B cell (primary cell): Measurements from ENCODE around the gene CACNA2D3. TPM values are rescaled to one million over a fixed set of nuclear protein-coding genes. Genes with fewer than 3 reads are reported as not detected.
"Not testable (repeated sequence)": the region's sequence is repeated elsewhere in the genome, so short reads cannot be mapped to it uniquely, and the experiment has no call there.

Experiments used
- ATAC-seq: fragments of 200-7000 bp; cut with Tn5 transposase; one replicate; pipeline ENCODE4 v1.10.0; 2021; ENCODE audit warnings: low read depth, mild to moderate bottlenecking, moderate number of reproducible peaks, moderate library complexity
- CTCF ChIA-PET: fragments of 350-600 bp; sonication (Branson Sonifier 250); formaldehyde crosslinking; loops from one replicate; lab custom pipeline; 2021; ENCODE audit warnings: antibody characterized with exemption, inconsistent platforms; lab: Charles Lee
- POLR2A ChIA-PET: fragments of 350-600 bp; sonication (Branson Sonifier 250); formaldehyde crosslinking; loops from one replicate; lab custom pipeline; 2021; ENCODE audit warnings: antibody characterized with exemption; lab: Charles Lee
- DNase-seq: peaks from one replicate; pipeline ENCODE4 v3.0.0; 2013
- H2AFZ ChIP-seq: 2 replicates; pipeline ENCODE4 v1.6.1; 2012; ENCODE audit warnings: mild to moderate bottlenecking, low read depth, low read length; ENCODE audit not compliant: insufficient read depth, poor library complexity, severe bottlenecking
- H3K27ac ChIP-seq, 2 donors: 1 replicate in 1 of 2; 2 replicates in 1 of 2; pipeline ENCODE4 v1.5.1; 2012 to 2013; ENCODE audit warnings: low read length in 2 of 2, mild to moderate bottlenecking in 2 of 2, moderate library complexity in 1 of 2
- H3K27me3 ChIP-seq, 4 experiments: fragments of 200-600 bp in 1 of 4; sonication (generic) in 1 of 4; replicated peaks in 1 of 4; 1 replicate in 2 of 4; 2 replicates in 2 of 4; pipeline versions ENCODE4 v1.6.1 to v1.7.0; 2013 to 2016; ENCODE audit warnings: low read length in 3 of 4, mild to moderate bottlenecking in 2 of 4, mixed read lengths in 1 of 4, moderate library complexity in 1 of 4; ENCODE audit not compliant: insufficient read depth in 4 of 4, control insufficient read depth in 3 of 4; ENCODE audit errors: control extremely low read depth in 1 of 4
- H3K36me3 ChIP-seq, 2 experiments: replicated peaks in 1 of 2; 1 replicate in 1 of 2; 2 replicates in 1 of 2; pipeline versions ENCODE4 v1.6.1 to v1.7.1; 2013; ENCODE audit warnings: low read length in 1 of 2; ENCODE audit not compliant: insufficient read depth in 2 of 2, control insufficient read depth in 1 of 2; ENCODE audit errors: control extremely low read depth in 1 of 2, extremely low read depth in 1 of 2
- H3K4me1 ChIP-seq, 2 donors: fragments of 200-600 bp in 1 of 2; sonication (generic) in 1 of 2; 1 replicate in 1 of 2; 2 replicates in 1 of 2; pipeline versions ENCODE4 v1.5.1 to v1.6.1; 2013 to 2017; ENCODE audit warnings: low read length in 2 of 2; ENCODE audit not compliant: control insufficient read depth in 2 of 2, insufficient read depth in 2 of 2
- H3K4me2 ChIP-seq: replicated peaks from 2 replicates; pipeline ENCODE3; 2012; ENCODE audit warnings: mild to moderate bottlenecking, low read depth, low read length; ENCODE audit not compliant: poor library complexity, severe bottlenecking
- H3K4me3 ChIP-seq, 5 experiments: fragments of 200-600 bp in 1 of 5; sonication (generic) in 1 of 5; 1 replicate in 3 of 5; 2 replicates in 2 of 5; pipeline versions ENCODE4 v1.5.1 to v1.7.0; 2011 to 2016; ENCODE audit warnings: low read length in 4 of 5, mild to moderate bottlenecking in 4 of 5, low read depth in 2 of 5, control low read depth in 1 of 5, moderate library complexity in 1 of 5; ENCODE audit not compliant: insufficient read depth in 1 of 5; ENCODE audit errors: control extremely low read depth in 1 of 5, extremely low read depth in 1 of 5
- H3K79me2 ChIP-seq: fragments of 200-600 bp; sonication (generic); one replicate; pipeline ENCODE4 v1.6.0; 2016; ENCODE audit warnings: low read length; ENCODE audit not compliant: control insufficient read depth, insufficient read depth
- H3K9ac ChIP-seq: fragments of 200-600 bp; sonication (generic); 2 replicates; pipeline ENCODE4 v1.6.1; 2017; ENCODE audit warnings: mild to moderate bottlenecking, low read length, moderate library complexity
- H3K9me3 ChIP-seq, 3 donors: one replicate each; pipeline versions ENCODE4 v1.6.1 to v1.7.1; 2013; ENCODE audit warnings: low read length in 2 of 3; ENCODE audit not compliant: control insufficient read depth in 2 of 3, insufficient read depth in 1 of 3; ENCODE audit errors: control extremely low read depth in 1 of 3
- H4K20me1 ChIP-seq: 2 replicates; pipeline ENCODE4 v1.6.0; 2012; ENCODE audit warnings: mild to moderate bottlenecking, low read length; ENCODE audit not compliant: insufficient read depth, control insufficient read depth, poor library complexity, severe bottlenecking
- H3K27ac Mint-ChIP-seq: one replicate; pipeline ENCODE4 v1.8.0; 2021; ENCODE audit warnings: mixed read lengths
- H3K27me3 Mint-ChIP-seq: one replicate; pipeline ENCODE4 v1.8.0; 2021; ENCODE audit warnings: mixed read lengths
- H3K4me1 Mint-ChIP-seq: one replicate; pipeline ENCODE4 v1.8.0; 2021; ENCODE audit warnings: mixed read lengths
- H3K4me3 Mint-ChIP-seq: one replicate; pipeline ENCODE4 v1.8.0; 2021; ENCODE audit warnings: mixed read lengths
- H3K9me3 Mint-ChIP-seq: one replicate; pipeline ENCODE4 v1.8.0; 2022; ENCODE audit warnings: mixed read lengths; ENCODE audit not compliant: insufficient read depth
- CTCF ChIP-seq: fragments of 200-600 bp; IDR thresholded peaks from one replicate; pipeline ENCODE4 v1.8.0; 2022; ENCODE audit warnings: antibody characterized with exemption, mild to moderate bottlenecking
- EZH2 ChIP-seq: IDR thresholded peaks from 2 replicates; pipeline ENCODE4 v1.6.1; 2012; ENCODE audit warnings: borderline replicate concordance, low read depth, mild to moderate bottlenecking, moderate library complexity, low read length; ENCODE audit not compliant: insufficient read depth, poor library complexity, severe bottlenecking
- WGBS: methylation state at CpG from one replicate; pipeline ENCODE4 v1.1.5; 2013; ENCODE audit warnings: missing lambda C conversion rate; ENCODE audit not compliant: insufficient coverage; 5-methylcytosine and 5-hydroxymethylcytosine counted together
- intact Hi-C: fragments of 100-400 bp; cut with micrococcal nuclease; formaldehyde crosslinking; loops from one replicate; pipeline ENCODE4 v1.10.0; 2022
- polyA plus RNA-seq: library from polyadenylated mRNA; depleted of rRNA; stranded (reverse); fragments of >200 nt; gene quantifications from 2 replicates; pipeline ENCODE4 v1.2.3, GENCODE V29; 2012
- total RNA-seq, 2 donors: library from RNA; stranded (reverse); fragments of 120-200 nt in 1 of 2; gene quantifications; 1 replicate in 1 of 2; 2 replicates in 1 of 2; pipeline versions ENCODE4 v1.2.3 to v1.2.4, GENCODE V29; 2013 to 2022

CACNA2D3 gene
- total and polyA plus RNA-seq, 2 donors (not counting 1 experiment from before 2014, with no cell fraction given) = not detected

GRCh38 chr3:54970895-54971294 is 848.5 kb downstream of the CACNA2D3 start:
- Histone ChIP-seq H3K79me2 (no peaks in the 10 kb centered on the region), H3K9ac (no peak overlapping the region), H3K4me2 (no peak overlapping the region), H3K9me3 (peaks cover 0 to 6% (median 0%) of the 10 kb centered on the region in 3 donors), H3K4me3 (no peak overlapping the region), H3K27me3 (no peaks in the 10 kb centered on the region), H2AFZ (no peak overlapping the region), H4K20me1 (no peaks in the 10 kb centered on the region), H3K36me3 (no peaks in the 10 kb centered on the region), H3K4me1 (no peaks in the 10 kb centered on the region), H3K27ac (no peak overlapping the region)
- no peak for ATAC-seq
- POLR2A ChIA-PET = no interaction called here
- intact Hi-C loops = no loop called here
- Mint-ChIP-seq H3K9me3 (no peaks in the 10 kb centered on the region), H3K27me3 (no peaks in the 10 kb centered on the region), H3K27ac (no peak overlapping the region), H3K4me1 (no peaks in the 10 kb centered on the region), H3K4me3 (no peak overlapping the region)
- TF ChIP-seq CTCF (no peak), EZH2 (no peak)
- no CpG with 5 or more reads among the region's 1 CpG for WGBS
- CTCF ChIA-PET = no interaction called here
- no peak for DNase-seq

- no CpG with 5 or more reads among the region's 1 CpG for WGBS
- Histone ChIP-seq H3K27ac (no peak overlapping the region), H3K9ac (no peak overlapping the region), H3K4me3 (no peak overlapping the region), H3K4me1 (no peaks in the 10 kb centered on the region), H2AFZ (no peak overlapping the region), H4K20me1 (no peaks in the 10 kb centered on the region), H3K79me2 (no peaks in the 10 kb centered on the region), H3K36me3 (no peaks in the 10 kb centered on the region), H3K4me2 (no peak overlapping the region), H3K9me3 (peaks cover 0 to 9% (median 0%) of the 10 kb centered on the region in 3 donors), H3K27me3 (no peaks in the 10 kb centered on the region)
- CTCF ChIA-PET = no interaction called here
- no peak overlapping the region for H3K4me3 Mint-ChIP-seq
- ATAC-seq = no peak
- TF ChIP-seq CTCF (no peak), EZH2 (no peak)
- intact Hi-C loops = no loop called here
- H3K9me3 Mint-ChIP-seq = no peaks in the 10 kb centered on the region
- H3K4me1 Mint-ChIP-seq = no peaks in the 10 kb centered on the region
- POLR2A ChIA-PET = no interaction called here
- no peaks in the 10 kb centered on the region for H3K27me3 Mint-ChIP-seq
- H3K27ac Mint-ChIP-seq = no peak overlapping the region
- DNase-seq = no peak
Measured at GRCh38 chr3:54977439-54977838, 855.1 kb downstream of the CACNA2D3 start.

- H3K27me3 ChIP-seq, H3K4me3 ChIP-seq, DNase-seq, H3K9me3 Mint-ChIP-seq, H3K9me3 ChIP-seq, H3K4me1 ChIP-seq, POLR2A ChIA-PET, H3K27ac Mint-ChIP-seq, H3K27me3 Mint-ChIP-seq, intact Hi-C loops, H3K4me1 Mint-ChIP-seq, ATAC-seq, H3K4me2 ChIP-seq, H4K20me1 ChIP-seq, H2AFZ ChIP-seq, H3K9ac ChIP-seq, H3K4me3 Mint-ChIP-seq, H3K36me3 ChIP-seq, H3K79me2 ChIP-seq, H3K27ac ChIP-seq, CTCF ChIA-PET: not testable (repeated sequence)
- 68% methylated on average over 3 of the region's 4 CpGs for WGBS
Measured at GRCh38 chr3:54977946-54978345, 855.6 kb downstream of the CACNA2D3 start.
